ENCODE measurements around the gene TRAPPC6A. TPM values are rescaled to one million over a fixed set of nuclear protein-coding genes. Genes with fewer than 3 reads are reported as not detected.
A peak's percentile ranks its signal among the peaks of the same experiment; 100 is the strongest.

Gene TRAPPC6A
- total RNA-seq, 1 donor from 2014 or later = 28.7 TPM

DNA sequence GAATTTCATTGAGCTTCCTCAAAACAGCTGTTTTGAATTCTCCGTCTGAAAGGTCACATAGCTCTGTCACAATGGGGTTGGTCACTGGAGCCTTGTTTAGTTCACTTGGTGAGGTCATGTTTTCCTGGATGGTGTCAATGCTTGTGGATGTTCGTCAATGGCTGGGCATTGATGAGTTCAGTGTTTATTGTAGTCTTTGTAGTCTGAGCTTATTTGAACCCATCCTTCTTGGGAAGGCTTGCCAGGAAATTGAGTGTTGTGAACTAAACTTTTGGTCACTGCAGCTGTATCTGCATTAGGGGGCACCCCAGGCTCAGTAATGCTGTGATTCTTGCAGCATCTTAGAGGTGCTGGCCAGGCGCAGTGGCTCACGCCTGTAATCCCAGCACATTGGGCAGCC, 22.5 kb upstream of the TRAPPC6A start:
- Histone ChIP-seq H3K27ac (no peak overlapping the region), H3K4me1 (peaks cover 4% of the 10 kb centered on the region), H3K36me3 (no peaks in the 10 kb centered on the region), H3K4me3 (no peak overlapping the region), H3K27me3 (no peaks in the 10 kb centered on the region), H3K9me3 (no peaks in the 10 kb centered on the region)
- DNase-seq (ENCODE audit: extremely low spot score in 2 of 2) = no peak
- intact Hi-C loops (cut with DNase I) = no loop called here
- TF ChIP-seq CTCF (IDR thresholded peaks at IDR 0.05) = no peak
- no peak for TF ChIP-seq POLR2A (IDR thresholded peaks at IDR 0.05)
- TF ChIP-seq POLR2AphosphoS5 (IDR thresholded peaks at IDR 0.05; ENCODE audit: insufficient read depth in 1 of 2, low read depth in 1 of 2) = no peak

GRCh38 chr19:45195764-45196163, 17.7 kb upstream of the TRAPPC6A start:
- TF ChIP-seq CTCF (IDR thresholded peaks at IDR 0.05) = no peak
- TF ChIP-seq POLR2A (IDR thresholded peaks at IDR 0.05) = no peak
- TF ChIP-seq POLR2AphosphoS5 (IDR thresholded peaks at IDR 0.05; ENCODE audit: insufficient read depth in 1 of 2, low read depth in 1 of 2) = no peak
- Histone ChIP-seq H3K9me3 (no peaks in the 10 kb centered on the region), H3K4me1 (no peaks in the 10 kb centered on the region), H3K36me3 (no peaks in the 10 kb centered on the region), H3K27ac (no peak overlapping the region), H3K4me3 (no peak overlapping the region), H3K27me3 (no peaks in the 10 kb centered on the region)
- intact Hi-C loops (cut with DNase I) = no loop called here
- DNase-seq (ENCODE audit: extremely low spot score in 2 of 2) = no peak

DNA sequence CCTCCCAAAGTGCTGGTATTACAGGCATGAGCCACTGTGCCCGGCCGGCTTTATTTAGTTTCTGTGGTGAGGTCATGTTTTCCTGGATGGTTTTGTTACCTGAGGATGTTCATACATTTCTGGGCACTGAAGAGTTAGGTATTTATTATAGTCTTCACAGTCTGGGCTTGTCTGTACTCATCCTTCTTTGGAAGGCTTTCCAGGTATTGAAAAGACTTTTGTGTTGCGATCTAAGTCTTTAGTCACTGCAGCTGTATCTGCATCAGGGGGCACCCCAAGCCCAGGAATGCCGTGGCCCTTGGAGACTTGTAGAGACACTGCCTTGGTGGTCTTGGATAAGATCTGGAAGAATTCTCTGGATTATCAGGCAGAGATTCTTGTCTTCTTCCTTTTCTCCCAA, 13.3 kb upstream of the TRAPPC6A start:
- no peak for DNase-seq (ENCODE audit: extremely low spot score in 2 of 2)
- no peaks in the 10 kb centered on the region for H3K4me1 ChIP-seq
- intact Hi-C loops (cut with DNase I) = no loop called here
- no peaks in the 10 kb centered on the region for H3K27me3 ChIP-seq
- TF ChIP-seq CTCF (IDR thresholded peaks at IDR 0.05) (no peak), POLR2AphosphoS5 (IDR thresholded peaks at IDR 0.05; ENCODE audit: insufficient read depth in 1 of 2, low read depth in 1 of 2) (peak in 1 of 2 donors; percentile 30)
- H3K27ac ChIP-seq = no peak overlapping the region
- H3K36me3 ChIP-seq = no peaks in the 10 kb centered on the region
- no peaks in the 10 kb centered on the region for H3K9me3 ChIP-seq
- H3K4me3 ChIP-seq = no peak overlapping the region

DNA sequence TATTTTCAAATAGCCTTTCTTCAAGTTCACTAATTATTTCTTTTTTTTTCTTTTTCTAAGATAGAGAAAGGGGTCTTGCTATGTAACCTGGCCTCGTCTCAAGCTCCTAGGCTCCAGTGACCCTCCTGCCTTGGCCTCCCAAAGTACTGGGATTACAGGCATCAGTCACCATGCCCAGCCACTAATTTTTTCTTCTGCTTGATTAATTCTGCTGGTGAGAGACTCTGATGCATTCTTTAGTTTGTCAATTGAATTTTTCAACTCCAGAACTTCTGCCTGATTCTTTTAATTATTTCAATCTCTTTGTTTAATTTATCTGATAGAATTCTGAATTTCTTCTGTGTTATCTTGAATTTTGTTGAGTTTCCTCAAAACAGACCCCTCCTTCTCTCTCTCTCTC, 11.9 kb upstream of the TRAPPC6A start:
- intact Hi-C loops (cut with DNase I) = no loop called here
- Histone ChIP-seq H3K36me3 (no peaks in the 10 kb centered on the region), H3K9me3 (no peaks in the 10 kb centered on the region), H3K4me3 (no peak overlapping the region), H3K27me3 (no peaks in the 10 kb centered on the region), H3K27ac (no peak overlapping the region), H3K4me1 (no peaks in the 10 kb centered on the region)
- no peak for DNase-seq (ENCODE audit: extremely low spot score in 2 of 2)
- TF ChIP-seq POLR2A (IDR thresholded peaks at IDR 0.05) = no peak
- no peak for TF ChIP-seq POLR2AphosphoS5 (IDR thresholded peaks at IDR 0.05; ENCODE audit: insufficient read depth in 1 of 2, low read depth in 1 of 2)

DNA sequence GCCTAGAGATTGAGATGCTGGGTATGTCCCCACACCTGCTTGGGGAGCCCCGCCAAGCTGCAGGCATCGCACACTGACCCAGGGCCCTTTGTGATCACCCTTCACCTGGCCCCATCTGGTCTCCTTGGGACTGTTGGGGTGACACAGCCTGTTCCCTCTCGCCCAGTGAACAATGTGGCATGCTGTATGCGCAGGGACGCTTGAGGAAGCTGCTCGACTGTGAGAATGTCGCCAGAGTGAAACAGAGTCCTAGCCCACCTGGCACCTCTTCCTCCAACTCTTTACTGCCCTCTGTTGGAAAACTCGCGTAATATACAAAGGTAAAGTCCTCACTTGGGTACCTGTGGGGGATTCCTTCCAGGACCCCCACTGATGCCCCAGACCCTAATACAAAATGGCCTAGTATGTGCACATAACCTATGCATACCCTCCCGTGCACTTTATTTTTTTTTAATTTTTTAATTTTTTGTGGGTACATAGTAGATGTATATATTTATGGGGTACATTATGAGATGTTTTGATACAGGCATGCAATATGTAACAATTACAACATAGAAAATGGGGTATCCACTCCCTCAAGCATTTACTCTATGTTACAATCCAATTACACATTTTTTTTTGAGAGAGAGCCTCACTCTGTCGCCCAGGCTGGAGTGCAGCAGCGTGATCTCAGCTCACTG, 9.5 kb upstream of the TRAPPC6A start:
- H3K4me1 ChIP-seq = no peaks in the 10 kb centered on the region
- H3K27me3 ChIP-seq = no peaks in the 10 kb centered on the region
- no peak for DNase-seq (ENCODE audit: extremely low spot score in 2 of 2)
- TF ChIP-seq CTCF (IDR thresholded peaks at IDR 0.05) (peak in 2 of 3 experiments; percentile 18 to 19), POLR2A (IDR thresholded peaks at IDR 0.05) (no peak)
- H3K4me3 ChIP-seq = no peak overlapping the region
- H3K36me3 ChIP-seq = no peaks in the 10 kb centered on the region
- no peaks in the 10 kb centered on the region for H3K9me3 ChIP-seq
- intact Hi-C loops (cut with DNase I) = no loop called here
- H3K27ac ChIP-seq = no peak overlapping the region

All from vagina (tissue), 2 donors.